ENCODE data around the gene DIAPH3.

DIAPH3 gene

GRCh38 chr13:60000081-60000480 is 163.6 kb downstream of the DIAPH3 start:
- no peaks in the 10 kb centered on the region for H3K36me3 Mint-ChIP-seq
- no peaks in the 10 kb centered on the region for H3K27me3 Mint-ChIP-seq
- H3K27ac Mint-ChIP-seq: no peak overlapping the region
- H3K9me3 Mint-ChIP-seq (ENCODE audit: low read depth): no peaks in the 10 kb centered on the region
- no peak overlapping the region for H3K4me3 Mint-ChIP-seq
- H3K4me1 Mint-ChIP-seq (ENCODE audit: low read depth): no peaks in the 10 kb centered on the region

GRCh38 chr13:59997976-59998375 is 165.8 kb downstream of the DIAPH3 start:
- no peaks in the 10 kb centered on the region for H3K36me3 Mint-ChIP-seq
- no peak overlapping the region for H3K4me3 Mint-ChIP-seq
- H3K27ac Mint-ChIP-seq: no peak overlapping the region
- H3K4me1 Mint-ChIP-seq (ENCODE audit: low read depth): no peaks in the 10 kb centered on the region
- no peaks in the 10 kb centered on the region for H3K27me3 Mint-ChIP-seq
- no peaks in the 10 kb centered on the region for H3K9me3 Mint-ChIP-seq (ENCODE audit: low read depth)

GRCh38 chr13:59996461-59996980 is 167.2 kb downstream of the DIAPH3 start:
- Mint-ChIP-seq H3K4me1 (ENCODE audit: low read depth) (no peaks in the 10 kb centered on the region), H3K27ac (no peak overlapping the region), H3K9me3 (ENCODE audit: low read depth) (no peaks in the 10 kb centered on the region), H3K4me3 (no peak overlapping the region), H3K27me3 (no peaks in the 10 kb centered on the region), H3K36me3 (no peaks in the 10 kb centered on the region)

GRCh38 chr13:59991395-59991794 is 172.3 kb downstream of the DIAPH3 start:
- Mint-ChIP-seq H3K27ac (no peak overlapping the region), H3K4me3 (no peak overlapping the region), H3K36me3 (no peaks in the 10 kb centered on the region), H3K9me3 (ENCODE audit: low read depth) (no peaks in the 10 kb centered on the region), H3K27me3 (no peaks in the 10 kb centered on the region), H3K4me1 (ENCODE audit: low read depth) (no peaks in the 10 kb centered on the region)

- Mint-ChIP-seq H3K4me1 (ENCODE audit: low read depth) (peaks cover 6% of the 10 kb centered on the region), H3K9me3 (ENCODE audit: low read depth) (no peaks in the 10 kb centered on the region), H3K4me3 (no peak overlapping the region), H3K36me3 (no peaks in the 10 kb centered on the region), H3K27me3 (no peaks in the 10 kb centered on the region), H3K27ac (no peak overlapping the region)
These were observed 180.9 kb downstream of the DIAPH3 start for GRCh38 chr13:59982631-59983382.

GRCh38 chr13:59979589-59979988 is 184.1 kb downstream of the DIAPH3 start:
- Mint-ChIP-seq H3K27ac (no peak overlapping the region), H3K9me3 (ENCODE audit: low read depth) (no peaks in the 10 kb centered on the region), H3K4me1 (ENCODE audit: low read depth) (peaks cover 6% of the 10 kb centered on the region), H3K4me3 (no peak overlapping the region), H3K36me3 (no peaks in the 10 kb centered on the region), H3K27me3 (no peaks in the 10 kb centered on the region)

- Mint-ChIP-seq H3K9me3 (ENCODE audit: low read depth) (no peaks in the 10 kb centered on the region), H3K36me3 (no peaks in the 10 kb centered on the region), H3K27ac (no peak overlapping the region), H3K4me3 (no peak overlapping the region), H3K27me3 (no peaks in the 10 kb centered on the region), H3K4me1 (ENCODE audit: low read depth) (peaks cover 6% of the 10 kb centered on the region)
These were observed 184.9 kb downstream of the DIAPH3 start for GRCh38 chr13:59978862-59979261.

- peaks cover 6% of the 10 kb centered on the region for H3K4me1 Mint-ChIP-seq (ENCODE audit: low read depth)
These were observed 186.9 kb downstream of the DIAPH3 start for GRCh38 chr13:59976856-59977255.

GRCh38 chr13:59975807-59976435 is 187.8 kb downstream of the DIAPH3 start:
- no peaks in the 10 kb centered on the region for H3K9me3 Mint-ChIP-seq (ENCODE audit: low read depth)
- H3K27ac Mint-ChIP-seq: no peak overlapping the region
- H3K36me3 Mint-ChIP-seq: no peaks in the 10 kb centered on the region
- peaks cover 6% of the 10 kb centered on the region for H3K4me1 Mint-ChIP-seq (ENCODE audit: low read depth)
- no peaks in the 10 kb centered on the region for H3K27me3 Mint-ChIP-seq
- no peak overlapping the region for H3K4me3 Mint-ChIP-seq

More at GRCh38 chr13:59976856-59977255, 186.9 kb downstream of the DIAPH3 start:
- Mint-ChIP-seq H3K9me3 (ENCODE audit: low read depth) (no peaks in the 10 kb centered on the region), H3K36me3 (no peaks in the 10 kb centered on the region), H3K4me3 (no peak overlapping the region), H3K27me3 (no peaks in the 10 kb centered on the region), H3K27ac (no peak overlapping the region)

- Mint-ChIP-seq H3K27ac (no peak overlapping the region), H3K9me3 (ENCODE audit: low read depth) (no peaks in the 10 kb centered on the region), H3K27me3 (no peaks in the 10 kb centered on the region), H3K4me1 (ENCODE audit: low read depth) (no peaks in the 10 kb centered on the region), H3K36me3 (no peaks in the 10 kb centered on the region), H3K4me3 (no peak overlapping the region)
These were observed 192.9 kb downstream of the DIAPH3 start for GRCh38 chr13:59970847-59971246.

GRCh38 chr13:59963827-59964226 is 199.9 kb downstream of the DIAPH3 start:
- H3K4me3 Mint-ChIP-seq: no peak overlapping the region
- no peaks in the 10 kb centered on the region for H3K36me3 Mint-ChIP-seq
- no peak overlapping the region for H3K27ac Mint-ChIP-seq
- H3K9me3 Mint-ChIP-seq (ENCODE audit: low read depth): no peaks in the 10 kb centered on the region
- H3K4me1 Mint-ChIP-seq (ENCODE audit: low read depth): no peaks in the 10 kb centered on the region
- no peaks in the 10 kb centered on the region for H3K27me3 Mint-ChIP-seq

GRCh38 chr13:59963383-59963782 is 200.3 kb downstream of the DIAPH3 start:
- no peak overlapping the region for H3K4me3 Mint-ChIP-seq

GRCh38 chr13:59962343-59962742 is 201.4 kb downstream of the DIAPH3 start:
- H3K27me3 Mint-ChIP-seq: no peaks in the 10 kb centered on the region
- no peaks in the 10 kb centered on the region for H3K4me1 Mint-ChIP-seq (ENCODE audit: low read depth)
- H3K9me3 Mint-ChIP-seq (ENCODE audit: low read depth): no peaks in the 10 kb centered on the region
- no peak overlapping the region for H3K4me3 Mint-ChIP-seq
- no peaks in the 10 kb centered on the region for H3K36me3 Mint-ChIP-seq
- no peak overlapping the region for H3K27ac Mint-ChIP-seq

More at GRCh38 chr13:59963383-59963782, 200.3 kb downstream of the DIAPH3 start:
- Mint-ChIP-seq H3K27me3 (no peaks in the 10 kb centered on the region), H3K36me3 (no peaks in the 10 kb centered on the region), H3K4me1 (ENCODE audit: low read depth) (no peaks in the 10 kb centered on the region), H3K9me3 (ENCODE audit: low read depth) (no peaks in the 10 kb centered on the region), H3K27ac (no peak overlapping the region)

GRCh38 chr13:59960683-59961082 is 203.0 kb downstream of the DIAPH3 start:
- peaks cover 2% of the 10 kb centered on the region for H3K36me3 Mint-ChIP-seq
- peaks cover 2% of the 10 kb centered on the region for H3K9me3 Mint-ChIP-seq (ENCODE audit: low read depth)
- no peaks in the 10 kb centered on the region for H3K4me1 Mint-ChIP-seq (ENCODE audit: low read depth)
- no peak overlapping the region for H3K4me3 Mint-ChIP-seq
- H3K27ac Mint-ChIP-seq: no peak overlapping the region
- H3K27me3 Mint-ChIP-seq: no peaks in the 10 kb centered on the region

- Mint-ChIP-seq H3K4me3 (no peak overlapping the region), H3K27ac (no peak overlapping the region), H3K9me3 (ENCODE audit: low read depth) (peaks cover 7% of the 10 kb centered on the region), H3K4me1 (ENCODE audit: low read depth) (no peaks in the 10 kb centered on the region), H3K36me3 (peaks cover 3% of the 10 kb centered on the region), H3K27me3 (no peaks in the 10 kb centered on the region)
These were observed 206.3 kb downstream of the DIAPH3 start for GRCh38 chr13:59957438-59957837.
